NCI-H526 (cell line): ENCODE results near the gene PROX1.
A peak's percentile ranks its signal among the peaks of the same experiment; 100 is the strongest.

Experiments used
- DNase-seq, 2 experiments: peaks; one replicate each; lab custom pipeline; 2025; lab: John Stamatoyannopoulos, UW

PROX1 gene

GRCh38 chr1:213987927-213988506, at the start of gene PROX1:
PROX1 (plus strand) TSS chr1:213987973; CDS start chr1:213996536, 8,563 bp downstream.
- DNase-seq = peak; percentile 70 to 80

- no peak for DNase-seq
Observed at GRCh38 chr1:213938776-213939175, 49.0 kb upstream of the PROX1 start.

GRCh38 chr1:213939888-213940287, 47.9 kb upstream of the PROX1 start:
- no peak for DNase-seq

- no peak for DNase-seq
Observed at GRCh38 chr1:213940947-213941346, 46.8 kb upstream of the PROX1 start.

GRCh38 chr1:213942061-213942460, 45.7 kb upstream of the PROX1 start:
- DNase-seq = no peak

GRCh38 chr1:213947200-213947801, 40.5 kb upstream of the PROX1 start:
- DNase-seq = no peak

- DNase-seq = no peak
Observed at GRCh38 chr1:213951876-213952275, 35.9 kb upstream of the PROX1 start.

- no peak for DNase-seq
Observed at GRCh38 chr1:213953806-213954205, 34.0 kb upstream of the PROX1 start.

- no peak for DNase-seq
Observed at GRCh38 chr1:213956295-213956770, 31.4 kb upstream of the PROX1 start.

- no peak for DNase-seq
Observed at GRCh38 chr1:213958346-213958745, 29.4 kb upstream of the PROX1 start.

GRCh38 chr1:213960963-213961362, 26.8 kb upstream of the PROX1 start:
- DNase-seq = no peak

GRCh38 chr1:213962508-213962907, 25.3 kb upstream of the PROX1 start:
- no peak for DNase-seq

- peak; percentile 45 to 62 for DNase-seq
Observed at GRCh38 chr1:213966122-213966521, 21.7 kb upstream of the PROX1 start.

- no peak for DNase-seq
Observed at GRCh38 chr1:213968146-213968825, 19.5 kb upstream of the PROX1 start.

- DNase-seq = no peak
Observed at GRCh38 chr1:213969958-213970555, 17.7 kb upstream of the PROX1 start.

GRCh38 chr1:213972141-213972540, 15.6 kb upstream of the PROX1 start:
- DNase-seq = no peak

GRCh38 chr1:213973129-213973528, 14.6 kb upstream of the PROX1 start:
- DNase-seq = no peak

- no peak for DNase-seq
Observed at GRCh38 chr1:213976665-213977485, 10.9 kb upstream of the PROX1 start.

- no peak for DNase-seq
Observed at GRCh38 chr1:213977486-213977842, 10.3 kb upstream of the PROX1 start.

GRCh38 chr1:213977909-213978308, 9.9 kb upstream of the PROX1 start:
- no peak for DNase-seq

GRCh38 chr1:213979751-213980586, 7.8 kb upstream of the PROX1 start:
- DNase-seq = no peak
